Measurements from ENCODE around the gene AOPEP.

The AOPEP gene

GRCh38 chr9:94900222-94901018 is 173.9 kb downstream of the AOPEP start:
- Histone ChIP-seq H3K27me3 (ENCODE audit: control insufficient read depth, insufficient read depth, low read length) (no peaks in the 10 kb centered on the region), H3K27ac (ENCODE audit: low read depth, low read length) (no peak overlapping the region), H3K9ac (ENCODE audit: low read depth, low read length) (no peak overlapping the region), H3K4me1 (ENCODE audit: control insufficient read depth, insufficient read depth, low read length) (peaks cover 11% of the 10 kb centered on the region), H3K9me3 (ENCODE audit: control insufficient read depth, insufficient read depth, low read length) (no peaks in the 10 kb centered on the region), H3K4me3 (ENCODE audit: low read depth, low read length) (no peak overlapping the region), H3K36me3 (ENCODE audit: control insufficient read depth, insufficient read depth, low read length) (no peaks in the 10 kb centered on the region)

GRCh38 chr9:94901019-94901363 is 174.5 kb downstream of the AOPEP start:
- Histone ChIP-seq H3K27me3 (ENCODE audit: control insufficient read depth, insufficient read depth, low read length) (no peaks in the 10 kb centered on the region), H3K9ac (ENCODE audit: low read depth, low read length) (no peak overlapping the region), H3K4me3 (ENCODE audit: low read depth, low read length) (no peak overlapping the region), H3K27ac (ENCODE audit: low read depth, low read length) (no peak overlapping the region), H3K36me3 (ENCODE audit: control insufficient read depth, insufficient read depth, low read length) (no peaks in the 10 kb centered on the region), H3K4me1 (ENCODE audit: control insufficient read depth, insufficient read depth, low read length) (peaks cover 11% of the 10 kb centered on the region), H3K9me3 (ENCODE audit: control insufficient read depth, insufficient read depth, low read length) (no peaks in the 10 kb centered on the region)

- Histone ChIP-seq H3K9ac (ENCODE audit: low read depth, low read length) (no peak overlapping the region), H3K27ac (ENCODE audit: low read depth, low read length) (no peak overlapping the region)
These were observed 177.5 kb downstream of the AOPEP start for GRCh38 chr9:94903961-94904421.

GRCh38 chr9:94904806-94905205 is 178.3 kb downstream of the AOPEP start:
- H3K9ac ChIP-seq (ENCODE audit: low read depth, low read length) = no peak overlapping the region
- peaks cover 13% of the 10 kb centered on the region for H3K4me1 ChIP-seq (ENCODE audit: control insufficient read depth, insufficient read depth, low read length)
- H3K27ac ChIP-seq (ENCODE audit: low read depth, low read length) = no peak overlapping the region
- no peaks in the 10 kb centered on the region for H3K36me3 ChIP-seq (ENCODE audit: control insufficient read depth, insufficient read depth, low read length)
- no peaks in the 10 kb centered on the region for H3K9me3 ChIP-seq (ENCODE audit: control insufficient read depth, insufficient read depth, low read length)
- H3K4me3 ChIP-seq (ENCODE audit: low read depth, low read length) = no peak overlapping the region
- H3K27me3 ChIP-seq (ENCODE audit: control insufficient read depth, insufficient read depth, low read length) = no peaks in the 10 kb centered on the region

More at GRCh38 chr9:94903961-94904421, 177.5 kb downstream of the AOPEP start:
- no peak overlapping the region for H3K4me3 ChIP-seq (ENCODE audit: low read depth, low read length)
- H3K27me3 ChIP-seq (ENCODE audit: control insufficient read depth, insufficient read depth, low read length) = no peaks in the 10 kb centered on the region
- no peaks in the 10 kb centered on the region for H3K36me3 ChIP-seq (ENCODE audit: control insufficient read depth, insufficient read depth, low read length)
- H3K9me3 ChIP-seq (ENCODE audit: control insufficient read depth, insufficient read depth, low read length) = no peaks in the 10 kb centered on the region
- H3K4me1 ChIP-seq (ENCODE audit: control insufficient read depth, insufficient read depth, low read length) = peaks cover 13% of the 10 kb centered on the region

- H3K27me3 ChIP-seq (ENCODE audit: control insufficient read depth, insufficient read depth, low read length) = no peaks in the 10 kb centered on the region
- peaks cover 13% of the 10 kb centered on the region for H3K4me1 ChIP-seq (ENCODE audit: control insufficient read depth, insufficient read depth, low read length)
- no peak overlapping the region for H3K4me3 ChIP-seq (ENCODE audit: low read depth, low read length)
These were observed 179.1 kb downstream of the AOPEP start for GRCh38 chr9:94905606-94906005.

GRCh38 chr9:94906181-94906580 is 179.7 kb downstream of the AOPEP start:
- peaks cover 13% of the 10 kb centered on the region for H3K4me1 ChIP-seq (ENCODE audit: control insufficient read depth, insufficient read depth, low read length)

More at GRCh38 chr9:94905606-94906005, 179.1 kb downstream of the AOPEP start:
- Histone ChIP-seq H3K9ac (ENCODE audit: low read depth, low read length) (no peak overlapping the region), H3K36me3 (ENCODE audit: control insufficient read depth, insufficient read depth, low read length) (no peaks in the 10 kb centered on the region), H3K9me3 (ENCODE audit: control insufficient read depth, insufficient read depth, low read length) (no peaks in the 10 kb centered on the region), H3K27ac (ENCODE audit: low read depth, low read length) (no peak overlapping the region)

GRCh38 chr9:94906713-94907112 is 180.2 kb downstream of the AOPEP start:
- peaks cover 14% of the 10 kb centered on the region for H3K4me1 ChIP-seq (ENCODE audit: control insufficient read depth, insufficient read depth, low read length)
- H3K9me3 ChIP-seq (ENCODE audit: control insufficient read depth, insufficient read depth, low read length) = no peaks in the 10 kb centered on the region
- H3K9ac ChIP-seq (ENCODE audit: low read depth, low read length) = no peak overlapping the region
- no peaks in the 10 kb centered on the region for H3K36me3 ChIP-seq (ENCODE audit: control insufficient read depth, insufficient read depth, low read length)
- H3K4me3 ChIP-seq (ENCODE audit: low read depth, low read length) = no peak overlapping the region
- no peak overlapping the region for H3K27ac ChIP-seq (ENCODE audit: low read depth, low read length)
- H3K27me3 ChIP-seq (ENCODE audit: control insufficient read depth, insufficient read depth, low read length) = no peaks in the 10 kb centered on the region

More at GRCh38 chr9:94906181-94906580, 179.7 kb downstream of the AOPEP start:
- no peak overlapping the region for H3K9ac ChIP-seq (ENCODE audit: low read depth, low read length)
- H3K4me3 ChIP-seq (ENCODE audit: low read depth, low read length) = no peak overlapping the region
- H3K27me3 ChIP-seq (ENCODE audit: control insufficient read depth, insufficient read depth, low read length) = no peaks in the 10 kb centered on the region
- no peaks in the 10 kb centered on the region for H3K36me3 ChIP-seq (ENCODE audit: control insufficient read depth, insufficient read depth, low read length)
- H3K9me3 ChIP-seq (ENCODE audit: control insufficient read depth, insufficient read depth, low read length) = no peaks in the 10 kb centered on the region
- H3K27ac ChIP-seq (ENCODE audit: low read depth, low read length) = no peak overlapping the region

- H3K4me3 ChIP-seq (ENCODE audit: low read depth, low read length) = no peak overlapping the region
- no peak overlapping the region for H3K27ac ChIP-seq (ENCODE audit: low read depth, low read length)
- H3K36me3 ChIP-seq (ENCODE audit: control insufficient read depth, insufficient read depth, low read length) = no peaks in the 10 kb centered on the region
- no peaks in the 10 kb centered on the region for H3K27me3 ChIP-seq (ENCODE audit: control insufficient read depth, insufficient read depth, low read length)
- H3K9ac ChIP-seq (ENCODE audit: low read depth, low read length) = no peak overlapping the region
- no peaks in the 10 kb centered on the region for H3K9me3 ChIP-seq (ENCODE audit: control insufficient read depth, insufficient read depth, low read length)
- H3K4me1 ChIP-seq (ENCODE audit: control insufficient read depth, insufficient read depth, low read length) = peaks cover 14% of the 10 kb centered on the region
These were observed 180.9 kb downstream of the AOPEP start for GRCh38 chr9:94907264-94907936.

- no peak overlapping the region for H3K4me3 ChIP-seq (ENCODE audit: low read depth, low read length)
- H3K27me3 ChIP-seq (ENCODE audit: control insufficient read depth, insufficient read depth, low read length) = no peaks in the 10 kb centered on the region
- H3K27ac ChIP-seq (ENCODE audit: low read depth, low read length) = no peak overlapping the region
- H3K9ac ChIP-seq (ENCODE audit: low read depth, low read length) = no peak overlapping the region
- H3K9me3 ChIP-seq (ENCODE audit: control insufficient read depth, insufficient read depth, low read length) = no peaks in the 10 kb centered on the region
- no peaks in the 10 kb centered on the region for H3K36me3 ChIP-seq (ENCODE audit: control insufficient read depth, insufficient read depth, low read length)
- peaks cover 21% of the 10 kb centered on the region for H3K4me1 ChIP-seq (ENCODE audit: control insufficient read depth, insufficient read depth, low read length)
These were observed 181.6 kb downstream of the AOPEP start for GRCh38 chr9:94908011-94908563.

GRCh38 chr9:94908583-94909249 is 182.2 kb downstream of the AOPEP start:
- H3K9ac ChIP-seq (ENCODE audit: low read depth, low read length) = no peak overlapping the region
- no peak overlapping the region for H3K27ac ChIP-seq (ENCODE audit: low read depth, low read length)
- peaks cover 27% of the 10 kb centered on the region for H3K4me1 ChIP-seq (ENCODE audit: control insufficient read depth, insufficient read depth, low read length)
- no peaks in the 10 kb centered on the region for H3K27me3 ChIP-seq (ENCODE audit: control insufficient read depth, insufficient read depth, low read length)
- H3K9me3 ChIP-seq (ENCODE audit: control insufficient read depth, insufficient read depth, low read length) = no peaks in the 10 kb centered on the region
- no peak overlapping the region for H3K4me3 ChIP-seq (ENCODE audit: low read depth, low read length)
- no peaks in the 10 kb centered on the region for H3K36me3 ChIP-seq (ENCODE audit: control insufficient read depth, insufficient read depth, low read length)
